Stomach (tissue), 9 donors: ENCODE results near the gene OSMR. TPM values are rescaled to one million over a fixed set of nuclear protein-coding genes. Genes with fewer than 3 reads are reported as not detected.
A peak's percentile ranks its signal among the peaks of the same experiment; 100 is the strongest.

Experiments
- DNase-seq, 2 donors: peaks; one replicate each; pipeline versions ENCODE4 v3.0.0 to v3.0.0-alpha.2; 2013 to 2019
- H3K27ac ChIP-seq, 5 donors: fragments of 200-600 bp in 4 of 5; sonication (generic) in 4 of 5; one replicate each; pipeline ENCODE4 v1.5.1; 2013 to 2019; ENCODE audit warnings: mild to moderate bottlenecking in 1 of 5, moderate library complexity in 1 of 5
- H3K27me3 ChIP-seq, 3 donors: fragments of 200-600 bp; sonication (generic); one replicate each; pipeline ENCODE4 v1.5.1; 2017 to 2019; ENCODE audit warnings: mixed run types in 1 of 3
- H3K36me3 ChIP-seq, 4 donors: fragments of 200-600 bp; sonication (generic); 1 replicate in 3 of 4; 2 replicates in 1 of 4; pipeline ENCODE4 v1.5.1; 2016 to 2019
- H3K4me1 ChIP-seq, 4 donors: fragments of 200-600 bp; sonication (generic); one replicate each; pipeline ENCODE4 v1.5.1; 2016 to 2019
- H3K4me3 ChIP-seq, 4 donors: fragments of 200-600 bp; sonication (generic) in 3 of 4; one replicate each; pipeline ENCODE4 v1.5.1; 2016 to 2019; ENCODE audit warnings: mild to moderate bottlenecking in 1 of 4
- H3K9me3 ChIP-seq, 4 donors: fragments of 200-600 bp; sonication (generic); one replicate each; pipeline ENCODE4 v1.5.1; 2016 to 2019
- EP300 ChIP-seq: sonication (generic); formaldehyde crosslinking; IDR thresholded peaks from one replicate; pipeline ENCODE4 v1.6.1; 2017; ENCODE audit warnings: antibody characterized with exemption
- POLR2A ChIP-seq, 4 donors: fragments of 450-650 bp; IDR thresholded peaks; one replicate each; pipeline ENCODE4 v1.6.1; 2016; ENCODE audit warnings: antibody characterized with exemption in 4 of 4, control low read depth in 2 of 4, mild to moderate bottlenecking in 1 of 4, moderate library complexity in 1 of 4
- POLR2AphosphoS5 ChIP-seq, 3 donors: sonication (generic); formaldehyde crosslinking; IDR thresholded peaks; one replicate each; pipeline ENCODE4 v1.6.1; 2016; ENCODE audit warnings: antibody characterized with exemption in 3 of 3
- WGBS, 5 donors: extraction: QIAGEN DNeasy Blood & Tissue Kit in 3 of 5; methylation state at CpG; one replicate each; pipeline versions ENCODE4 v1.1.5 to v1.1.7; 2013 to 2018; 5-methylcytosine and 5-hydroxymethylcytosine counted together
- intact Hi-C: fragments of 100-400 bp; cut with DNase I; formaldehyde crosslinking; loops from one replicate; pipeline ENCODE4 v1.15.1; 2023; ENCODE audit warnings: low total_unique reads
- polyA plus RNA-seq, 3 donors: library from polyadenylated mRNA; stranded (reverse); fragments of 200-250 nt; gene quantifications; one replicate each; pipeline ENCODE4 v1.2.3, GENCODE V29; 2013
- total RNA-seq, 5 donors: library from RNA; depleted of rRNA; stranded (reverse); fragments of >200 nt; gene quantifications; one replicate each; pipeline versions ENCODE4 v1.1.0 to v1.2.3, GENCODE V29; 2014 to 2016
- TF ChIP-seq, protein P1 (sequence below), 7 experiments: fragments of 450-650 bp in 4 of 7; fragments of 200-600 bp in 3 of 7; sonication (generic) in 3 of 7; IDR thresholded peaks; one replicate each; pipeline ENCODE4 v1.5.1; 2016 to 2019; ENCODE audit warnings: antibody characterized with exemption in 7 of 7, control low read depth in 2 of 7, mild to moderate bottlenecking in 1 of 7
- donor health status: healthy with polysubstance abuse.
- donor health status: Bipolar disorder and iron deficiency.
- donor health status: healthy.

OSMR gene
- total and polyA plus RNA-seq, 8 donors, result 2.7 to 50.3 (median 11.9) TPM

DNA sequence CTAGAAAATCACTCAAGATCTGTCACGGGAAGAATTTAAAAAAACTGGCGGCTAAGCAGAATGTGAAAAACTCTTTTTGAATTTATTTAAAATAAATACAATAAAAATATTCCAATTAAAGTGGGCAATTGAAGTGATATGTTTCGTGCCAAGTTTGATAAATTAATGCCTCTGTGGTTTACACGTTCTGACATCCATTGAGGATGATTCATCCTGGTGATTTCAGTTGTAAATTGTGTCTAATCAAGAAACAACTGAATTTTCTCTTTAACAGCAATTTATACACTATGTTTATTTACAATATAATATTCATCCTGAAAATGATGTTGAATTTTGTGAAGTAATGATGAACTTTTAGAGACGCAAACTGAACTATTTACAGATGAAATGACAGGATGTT, 21.0 kb upstream of the OSMR start:
- peaks cover 0 to 22% (median 9%) of the 10 kb centered on the region in 4 donors for H3K36me3 ChIP-seq
- H3K27me3 ChIP-seq, result no peaks in the 10 kb centered on the region
- H3K27ac ChIP-seq, result no peak overlapping the region
- TF ChIP-seq POLR2AphosphoS5 (IDR thresholded peaks at IDR 0.05) (no peak), POLR2A (IDR thresholded peaks at IDR 0.05) (no peak)
- 74 to 88% (median 83%) methylated on average over 5 of the region's 5 CpGs for WGBS, 5 donors
- intact Hi-C loops, result no loop called here
- no peak overlapping the region for H3K4me3 ChIP-seq
- DNase-seq, result no peak
- peaks cover 0 to 4% (median 0%) of the 10 kb centered on the region in 4 donors for H3K9me3 ChIP-seq
- H3K4me1 ChIP-seq, result no peaks in the 10 kb centered on the region

DNA sequence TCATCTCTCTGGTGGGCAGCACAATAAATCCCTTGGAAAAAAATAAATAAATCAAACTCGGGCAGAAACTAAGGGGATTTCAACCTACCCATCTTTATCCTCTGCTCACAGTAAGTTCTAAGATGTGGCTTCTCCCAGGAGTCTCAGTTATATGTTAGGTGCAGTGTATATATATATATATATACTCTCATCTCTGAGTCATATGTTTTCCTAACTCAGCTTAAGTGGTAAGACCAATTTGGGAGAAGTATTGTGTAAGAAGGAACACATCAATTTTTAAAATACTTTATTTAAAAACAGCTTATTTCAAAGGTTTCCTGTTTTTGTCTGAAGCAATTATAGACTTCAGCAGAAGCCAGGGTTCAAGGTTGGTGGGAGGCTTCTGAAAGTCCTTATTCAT, 20.3 kb upstream of the OSMR start:
- H3K4me1 ChIP-seq, result no peaks in the 10 kb centered on the region
- peaks cover 0 to 4% (median 0%) of the 10 kb centered on the region in 4 donors for H3K9me3 ChIP-seq
- 45 to 69% (median 61%) methylated on average over 1 of the region's 1 CpG for WGBS, 5 donors
- no peaks in the 10 kb centered on the region for H3K27me3 ChIP-seq
- H3K36me3 ChIP-seq, result peaks cover 0 to 22% (median 9%) of the 10 kb centered on the region in 4 donors
- TF ChIP-seq, protein P1, sequence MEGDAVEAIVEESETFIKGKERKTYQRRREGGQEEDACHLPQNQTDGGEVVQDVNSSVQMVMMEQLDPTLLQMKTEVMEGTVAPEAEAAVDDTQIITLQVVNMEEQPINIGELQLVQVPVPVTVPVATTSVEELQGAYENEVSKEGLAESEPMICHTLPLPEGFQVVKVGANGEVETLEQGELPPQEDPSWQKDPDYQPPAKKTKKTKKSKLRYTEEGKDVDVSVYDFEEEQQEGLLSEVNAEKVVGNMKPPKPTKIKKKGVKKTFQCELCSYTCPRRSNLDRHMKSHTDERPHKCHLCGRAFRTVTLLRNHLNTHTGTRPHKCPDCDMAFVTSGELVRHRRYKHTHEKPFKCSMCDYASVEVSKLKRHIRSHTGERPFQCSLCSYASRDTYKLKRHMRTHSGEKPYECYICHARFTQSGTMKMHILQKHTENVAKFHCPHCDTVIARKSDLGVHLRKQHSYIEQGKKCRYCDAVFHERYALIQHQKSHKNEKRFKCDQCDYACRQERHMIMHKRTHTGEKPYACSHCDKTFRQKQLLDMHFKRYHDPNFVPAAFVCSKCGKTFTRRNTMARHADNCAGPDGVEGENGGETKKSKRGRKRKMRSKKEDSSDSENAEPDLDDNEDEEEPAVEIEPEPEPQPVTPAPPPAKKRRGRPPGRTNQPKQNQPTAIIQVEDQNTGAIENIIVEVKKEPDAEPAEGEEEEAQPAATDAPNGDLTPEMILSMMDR (IDR thresholded peaks at IDR 0.05), result no peak
- TF ChIP-seq EP300 (no peak), POLR2A (IDR thresholded peaks at IDR 0.05) (no peak), POLR2AphosphoS5 (IDR thresholded peaks at IDR 0.05) (no peak)
- intact Hi-C loops, result no loop called here
- no peak overlapping the region for H3K4me3 ChIP-seq
- no peak overlapping the region for H3K27ac ChIP-seq
- DNase-seq, result no peak

DNA sequence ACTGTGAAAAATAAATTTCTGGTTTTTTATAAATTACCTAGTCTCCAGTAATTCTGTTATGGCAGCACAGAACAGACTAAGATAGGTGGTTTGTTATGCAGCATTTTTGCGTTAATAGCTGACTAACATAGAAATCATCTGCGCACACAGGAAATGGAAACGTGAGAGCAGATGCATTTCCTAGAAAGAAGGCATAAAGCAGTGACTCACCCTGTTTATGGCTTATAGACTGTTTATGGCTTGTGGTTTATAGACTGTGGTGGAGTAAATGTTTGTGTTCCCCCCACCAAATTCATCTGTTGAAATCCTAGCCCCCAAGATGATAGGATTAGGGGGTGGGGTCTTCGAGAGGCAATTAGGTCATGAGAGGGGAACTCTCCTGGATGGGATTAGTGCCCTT, 18.3 kb upstream of the OSMR start:
- Histone ChIP-seq H3K27ac (no peak overlapping the region), H3K36me3 (peaks cover 0 to 11% (median 4%) of the 10 kb centered on the region in 4 donors), H3K9me3 (no peaks in the 10 kb centered on the region), H3K27me3 (no peaks in the 10 kb centered on the region), H3K4me3 (no peak overlapping the region), H3K4me1 (peaks cover 0 to 5% (median 0%) of the 10 kb centered on the region in 4 donors)
- intact Hi-C loops, result no loop called here
- no peak for DNase-seq
- 85 to 90% (median 89%) methylated on average over 4 of the region's 4 CpGs for WGBS, 5 donors
- TF ChIP-seq, protein P1 (IDR thresholded peaks at IDR 0.05), result no peak

DNA sequence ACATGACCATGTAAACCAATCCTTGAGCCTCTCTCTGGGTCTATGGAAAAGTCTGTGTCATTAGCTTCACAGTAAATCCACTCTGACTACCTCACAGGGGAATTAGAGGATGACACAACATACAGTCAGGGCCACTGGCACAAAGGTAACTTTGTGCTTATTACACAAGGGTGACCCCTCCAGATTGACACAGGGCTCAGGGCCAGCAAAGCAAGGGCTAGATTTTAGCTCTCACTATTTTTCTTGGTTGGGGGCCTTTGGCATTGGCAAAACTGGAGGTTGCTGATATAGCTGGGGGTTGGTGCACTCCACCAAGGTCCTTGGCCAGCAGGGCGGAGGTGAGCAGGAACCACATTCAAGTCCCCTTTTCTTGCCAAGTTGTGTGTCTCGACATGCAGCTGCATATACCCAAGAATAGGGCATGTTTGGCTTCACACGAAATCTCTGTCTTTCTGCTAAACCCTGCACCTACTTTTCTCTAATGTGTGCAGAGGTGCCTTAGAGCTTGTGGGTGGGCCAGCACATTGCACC, 15.2 kb upstream of the OSMR start:
- Histone ChIP-seq H3K9me3 (no peaks in the 10 kb centered on the region), H3K4me1 (peaks cover 0 to 5% (median under 1%) of the 10 kb centered on the region in 4 donors), H3K27me3 (no peaks in the 10 kb centered on the region), H3K4me3 (no peak overlapping the region), H3K36me3 (peaks cover 0 to 9% (median 3%) of the 10 kb centered on the region in 4 donors), H3K27ac (no peak overlapping the region)
- WGBS, 5 donors, result 81 to 93% (median 87%) methylated on average over 3 of the region's 3 CpGs
- intact Hi-C loops, result no loop called here
- no peak for DNase-seq
- no peak for TF ChIP-seq POLR2A (IDR thresholded peaks at IDR 0.05)
- TF ChIP-seq EP300, result no peak
- peak in 1 of 3 donors; percentile 16 for TF ChIP-seq POLR2AphosphoS5 (IDR thresholded peaks at IDR 0.05)
- TF ChIP-seq, protein P1 (IDR thresholded peaks at IDR 0.05), result no peak

DNA sequence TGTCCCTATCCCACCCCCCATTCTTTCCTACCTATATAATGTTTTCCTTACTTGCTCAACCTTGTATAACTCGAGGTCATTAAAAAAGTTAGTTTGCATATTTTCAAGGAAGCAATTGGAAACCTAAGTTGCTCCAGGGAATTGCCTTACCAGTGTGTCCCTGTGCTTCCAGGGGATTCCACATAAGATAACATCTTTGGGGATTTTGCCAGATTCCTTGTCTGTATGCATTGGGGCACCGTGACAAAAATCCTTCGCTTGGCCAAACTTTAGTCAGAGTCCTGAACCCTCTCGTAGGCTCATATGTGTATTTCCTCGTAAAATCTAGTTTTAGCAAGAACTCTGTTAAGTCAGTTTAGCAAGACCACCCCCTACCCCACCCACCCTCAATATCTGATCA, 14.7 kb upstream of the OSMR start:
- WGBS, 5 donors, result 80 to 85% (median 82%) methylated on average over 5 of the region's 5 CpGs
- Histone ChIP-seq H3K36me3 (peaks cover 0 to 9% (median 3%) of the 10 kb centered on the region in 4 donors), H3K4me1 (peaks cover 0 to 5% (median 2%) of the 10 kb centered on the region in 4 donors), H3K4me3 (no peak overlapping the region), H3K27ac (no peak overlapping the region), H3K27me3 (no peaks in the 10 kb centered on the region), H3K9me3 (no peaks in the 10 kb centered on the region)
- intact Hi-C loops, result no loop called here
- TF ChIP-seq, protein P1 (IDR thresholded peaks at IDR 0.05), result no peak
- TF ChIP-seq POLR2A (IDR thresholded peaks at IDR 0.05) (no peak), POLR2AphosphoS5 (IDR thresholded peaks at IDR 0.05) (no peak), EP300 (no peak)
- DNase-seq, result no peak
